22Rv1 (cell line): ENCODE data around the gene PMPCB.

Experiments used
- CTCF ChIP-seq: fragments of 450-650 bp; IDR thresholded peaks from 2 replicates; pipeline ENCODE4 v1.5.1; 2017; ENCODE audit warnings: mild to moderate bottlenecking
- ZFX ChIP-seq: fragments of 450-650 bp; IDR thresholded peaks from 2 replicates; pipeline ENCODE4 v1.6.1; 2017; ENCODE audit warnings: antibody characterized with exemption, borderline replicate concordance

GRCh38 chr7:103347507-103348267, 50.5 kb downstream of the PMPCB start, which contains the start of gene PSMC2:
- no peak for TF ChIP-seq CTCF
- TF ChIP-seq ZFX = no peak
